GM12872 (cell line): ENCODE data around the gene PTPRF.

Experiments used
- TF ChIP-seq, protein P1 (sequence below): IDR thresholded peaks from 3 replicates; pipeline ENCODE4 v1.5.1; 2011; ENCODE audit warnings: low read depth, mild to moderate bottlenecking, low read length, moderate library complexity; ENCODE audit not compliant: insufficient read depth

PTPRF gene

DNA sequence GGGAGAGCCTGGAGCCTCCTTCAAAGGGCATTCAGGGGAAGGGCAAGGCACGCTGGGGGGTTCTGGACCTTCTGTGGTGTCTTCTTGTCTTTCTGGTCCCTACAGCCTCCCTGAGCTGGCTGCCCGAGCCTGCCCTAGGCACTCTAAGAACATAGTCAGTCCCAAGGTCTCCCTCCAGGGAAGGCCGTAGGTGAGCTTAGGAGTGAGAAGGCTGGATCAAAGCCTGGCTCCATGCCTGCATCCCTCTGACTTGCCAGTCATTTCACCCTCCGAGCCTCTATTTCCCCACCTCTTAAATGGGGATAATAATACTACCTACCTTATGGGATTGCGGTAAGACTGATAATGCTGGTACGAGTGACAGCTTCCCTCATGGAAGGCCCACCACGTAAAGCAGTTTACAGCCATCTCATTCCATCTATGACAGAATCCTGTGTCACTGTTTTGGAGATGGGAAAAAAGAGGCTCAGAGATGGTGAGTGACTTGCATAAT, 20.8 kb downstream of the PTPRF start:
- TF ChIP-seq, protein P1, sequence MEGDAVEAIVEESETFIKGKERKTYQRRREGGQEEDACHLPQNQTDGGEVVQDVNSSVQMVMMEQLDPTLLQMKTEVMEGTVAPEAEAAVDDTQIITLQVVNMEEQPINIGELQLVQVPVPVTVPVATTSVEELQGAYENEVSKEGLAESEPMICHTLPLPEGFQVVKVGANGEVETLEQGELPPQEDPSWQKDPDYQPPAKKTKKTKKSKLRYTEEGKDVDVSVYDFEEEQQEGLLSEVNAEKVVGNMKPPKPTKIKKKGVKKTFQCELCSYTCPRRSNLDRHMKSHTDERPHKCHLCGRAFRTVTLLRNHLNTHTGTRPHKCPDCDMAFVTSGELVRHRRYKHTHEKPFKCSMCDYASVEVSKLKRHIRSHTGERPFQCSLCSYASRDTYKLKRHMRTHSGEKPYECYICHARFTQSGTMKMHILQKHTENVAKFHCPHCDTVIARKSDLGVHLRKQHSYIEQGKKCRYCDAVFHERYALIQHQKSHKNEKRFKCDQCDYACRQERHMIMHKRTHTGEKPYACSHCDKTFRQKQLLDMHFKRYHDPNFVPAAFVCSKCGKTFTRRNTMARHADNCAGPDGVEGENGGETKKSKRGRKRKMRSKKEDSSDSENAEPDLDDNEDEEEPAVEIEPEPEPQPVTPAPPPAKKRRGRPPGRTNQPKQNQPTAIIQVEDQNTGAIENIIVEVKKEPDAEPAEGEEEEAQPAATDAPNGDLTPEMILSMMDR = no peak

DNA sequence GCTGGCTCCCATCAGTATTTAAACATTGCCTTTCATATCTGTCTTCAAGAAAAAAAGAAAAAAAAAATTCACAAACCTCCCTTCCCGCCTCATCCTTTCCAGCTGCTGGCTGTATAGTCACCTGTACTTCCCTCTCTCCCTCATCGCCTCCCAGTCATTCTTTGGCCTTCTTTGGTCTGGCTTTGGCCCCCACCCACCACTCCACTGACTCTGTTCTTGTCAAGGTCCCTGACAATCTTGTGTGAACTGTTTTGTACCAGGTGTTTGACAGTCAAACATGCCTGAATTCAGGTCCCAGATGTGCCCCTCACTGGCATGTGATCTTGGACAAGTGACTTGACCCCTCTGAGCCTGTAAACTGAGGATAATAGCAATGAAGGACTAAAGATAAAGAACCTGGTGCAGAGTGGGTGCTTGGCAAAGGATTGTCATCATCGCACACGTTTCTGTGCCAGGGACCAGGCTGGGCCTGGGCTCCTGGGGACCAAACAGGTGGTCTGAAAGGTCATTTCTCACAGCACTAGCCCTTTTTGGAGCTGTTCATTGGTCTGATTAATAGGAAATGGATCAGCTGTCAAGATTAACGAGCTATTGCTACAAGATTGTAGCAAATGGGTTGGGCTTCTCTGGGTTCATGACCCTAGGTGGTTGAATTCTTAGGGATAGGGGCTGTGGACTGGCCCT, 21.5 kb downstream of the PTPRF start:
- TF ChIP-seq, protein P1 = no peak

DNA sequence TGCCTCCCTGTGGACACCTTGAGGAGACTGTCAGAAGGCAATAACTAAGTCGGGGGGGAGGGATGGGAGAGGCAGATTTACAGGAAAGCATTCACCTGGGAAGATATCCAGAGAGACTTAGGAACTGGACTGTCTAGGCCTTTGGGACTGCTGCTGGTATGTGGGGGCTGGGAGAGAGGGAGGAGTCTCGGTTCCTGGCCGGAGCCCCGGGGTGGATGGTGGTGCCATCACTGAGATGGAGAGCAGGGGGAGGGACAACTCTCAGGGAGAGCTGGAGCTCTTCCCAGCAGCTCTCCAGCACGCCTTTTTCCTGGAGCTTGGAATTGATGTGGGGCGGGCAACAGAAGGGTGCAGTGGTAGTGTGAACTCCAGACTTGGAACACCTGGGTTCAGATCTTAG, 22.1 kb downstream of the PTPRF start:
- TF ChIP-seq, protein P1 = no peak

DNA sequence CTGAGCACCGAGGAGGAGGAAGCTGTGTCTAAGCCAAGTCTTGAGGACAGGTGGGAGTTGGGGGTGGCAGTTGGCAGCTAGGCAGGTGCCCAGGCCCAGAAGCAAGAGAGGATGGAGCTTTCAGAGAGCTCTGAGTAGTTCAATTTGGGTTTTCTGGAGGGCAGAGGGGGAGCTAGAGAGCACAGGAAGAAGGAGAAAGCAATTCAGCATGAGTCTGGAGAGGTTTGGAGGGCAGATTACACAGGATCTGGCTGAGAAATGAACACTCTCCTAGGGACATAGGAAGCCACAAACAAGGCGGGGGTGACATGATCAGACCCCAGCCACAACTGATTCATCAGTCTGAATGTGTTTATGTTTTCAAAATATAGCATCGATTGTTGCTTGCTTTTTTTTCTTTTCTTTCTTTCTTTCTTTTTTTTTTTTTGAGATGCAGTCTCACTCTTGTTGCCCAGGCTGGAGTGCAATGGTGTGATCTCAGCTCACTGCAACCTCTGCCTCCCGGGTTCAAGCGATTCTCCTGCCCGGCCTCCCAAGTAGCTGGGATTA, 23.8 kb downstream of the PTPRF start:
- TF ChIP-seq, protein P1 = peak; percentile 74

DNA sequence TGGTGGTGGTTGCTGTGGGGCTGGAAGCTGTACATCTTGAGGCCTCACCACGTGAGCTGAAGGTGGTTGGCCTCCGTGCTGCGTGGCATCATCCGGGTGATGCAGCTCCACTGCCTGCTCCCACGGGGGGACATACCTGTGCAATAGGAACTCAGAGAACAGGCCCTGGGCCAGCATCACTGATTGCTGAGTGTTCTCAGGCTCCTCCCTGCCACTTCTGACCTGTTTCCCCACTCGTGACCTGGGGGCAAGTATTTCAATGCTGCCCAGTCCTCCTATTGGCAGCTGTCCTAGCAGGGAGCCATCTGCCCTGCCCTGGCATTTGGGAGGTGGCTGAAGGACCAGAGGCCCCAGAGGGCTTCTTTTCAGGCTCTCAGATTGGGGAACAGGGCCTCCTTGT, 26.1 kb downstream of the PTPRF start:
- TF ChIP-seq, protein P1 = no peak

DNA sequence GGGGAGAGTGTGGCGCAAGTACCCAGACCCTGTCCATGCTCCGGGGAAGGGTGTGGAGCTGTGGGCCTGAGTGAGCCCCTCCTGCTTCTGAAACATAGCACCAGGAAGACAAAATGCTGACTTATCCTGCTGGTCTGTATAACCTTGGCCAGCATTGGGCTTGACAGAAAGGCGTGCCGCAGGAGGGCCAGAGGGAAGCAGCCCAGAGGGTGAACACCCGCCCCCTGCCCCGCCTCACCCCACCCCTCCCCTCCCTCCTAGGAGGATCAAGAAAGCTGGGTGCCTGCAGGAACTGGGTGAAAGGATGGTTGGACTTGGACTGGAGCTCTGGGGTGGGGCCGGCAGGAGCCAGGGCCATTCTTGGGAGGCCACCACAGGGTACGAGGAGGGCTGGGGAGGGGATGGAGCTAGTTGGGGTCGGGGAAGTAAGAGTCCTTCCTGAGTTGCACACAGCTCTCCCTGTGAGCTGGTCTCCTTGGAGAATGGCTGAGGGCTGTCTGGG, 27.1 kb downstream of the PTPRF start:
- TF ChIP-seq, protein P1 = no peak

DNA sequence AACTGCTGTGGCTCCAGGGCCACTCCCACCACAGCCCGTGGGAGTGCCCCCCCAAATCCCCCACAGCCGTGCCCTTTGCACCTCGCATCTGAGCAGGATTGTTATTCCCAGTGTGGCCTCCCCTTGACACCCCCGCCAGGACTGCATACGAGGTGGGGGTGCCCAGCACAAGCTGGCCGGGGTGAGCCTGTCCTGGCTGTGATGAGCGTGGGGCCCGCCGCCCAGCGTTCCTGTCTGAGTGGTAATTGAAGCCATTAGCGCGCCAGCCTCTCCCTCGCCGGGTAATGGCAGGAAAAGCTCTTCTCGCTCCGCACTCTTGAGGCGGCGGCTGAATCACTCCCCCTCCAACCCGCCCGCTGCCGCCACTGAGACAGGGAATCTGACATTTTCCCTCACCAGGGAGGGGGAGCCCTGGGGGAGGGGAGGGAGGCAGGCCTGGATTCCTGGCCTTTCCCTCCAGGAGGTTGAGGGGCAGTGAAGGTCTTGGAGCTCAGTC, 27.7 kb downstream of the PTPRF start:
- TF ChIP-seq, protein P1 = no peak
